ENCODE data around the gene FBXL22. TPM values are rescaled to one million over a fixed set of nuclear protein-coding genes. Genes with fewer than 3 reads are reported as not detected.

Gene FBXL22
- total RNA-seq, 1 donor: 1.8 TPM

- H3K79me2 ChIP-seq (ENCODE audit: insufficient read depth, low read length): no peaks in the 10 kb centered on the region
- no peak for DNase-seq (ENCODE audit: insufficient read length, low spot score, missing footprints)
- H3K36me3 ChIP-seq (ENCODE audit: insufficient read depth, low read length): peaks cover 51% of the 10 kb centered on the region
- TF ChIP-seq CTCF (IDR thresholded peaks at IDR 0.05; ENCODE audit: extremely low read depth, low read depth, low read length): no peak
- no peaks in the 10 kb centered on the region for H3K9me3 ChIP-seq (ENCODE audit: low read depth, low read length)
- no peak overlapping the region for H2AFZ ChIP-seq (ENCODE audit: low read length)
- H3K4me2 ChIP-seq (ENCODE audit: insufficient read depth, low read length): no peak overlapping the region
- no peak overlapping the region for H3K27ac ChIP-seq (ENCODE audit: low read depth, low read length)
- H3K4me1 ChIP-seq (ENCODE audit: insufficient read depth, low read length): no peaks in the 10 kb centered on the region
- no peaks in the 10 kb centered on the region for H3K27me3 ChIP-seq (ENCODE audit: insufficient read depth, low read length)
- H3K4me3 ChIP-seq (ENCODE audit: insufficient read depth, low read length): no peak overlapping the region
- no peaks in the 10 kb centered on the region for H4K20me1 ChIP-seq (ENCODE audit: insufficient read depth, low read length)
These were observed 41.7 kb downstream of the FBXL22 start for GRCh38 chr15:63638839-63639238.

- peaks cover 51% of the 10 kb centered on the region for H3K36me3 ChIP-seq (ENCODE audit: insufficient read depth, low read length)
- H3K9me3 ChIP-seq (ENCODE audit: low read depth, low read length): no peaks in the 10 kb centered on the region
- no peak overlapping the region for H3K27ac ChIP-seq (ENCODE audit: low read depth, low read length)
- no peak for TF ChIP-seq CTCF (IDR thresholded peaks at IDR 0.05; ENCODE audit: extremely low read depth, low read depth, low read length)
- no peak overlapping the region for H3K4me3 ChIP-seq (ENCODE audit: insufficient read depth, low read length)
- no peaks in the 10 kb centered on the region for H3K4me1 ChIP-seq (ENCODE audit: insufficient read depth, low read length)
- no peaks in the 10 kb centered on the region for H3K27me3 ChIP-seq (ENCODE audit: insufficient read depth, low read length)
- DNase-seq (ENCODE audit: insufficient read length, low spot score, missing footprints): no peak
- H4K20me1 ChIP-seq (ENCODE audit: insufficient read depth, low read length): no peaks in the 10 kb centered on the region
- H3K79me2 ChIP-seq (ENCODE audit: insufficient read depth, low read length): no peaks in the 10 kb centered on the region
- no peak overlapping the region for H3K4me2 ChIP-seq (ENCODE audit: insufficient read depth, low read length)
- H2AFZ ChIP-seq (ENCODE audit: low read length): no peak overlapping the region
These were observed 43.0 kb downstream of the FBXL22 start for GRCh38 chr15:63640146-63640545.

Other genes with a start within 250 kb of the FBXL22 start
- 107 and 114 TPM in 2 replicates for gene CA12, start 215.5 kb upstream of the FBXL22 start, total RNA-seq
- gene USP3, start 92.8 kb upstream of the FBXL22 start, total RNA-seq: 60.1 and 60.7 TPM in 2 replicates
- gene HERC1, start 236.6 kb downstream of the FBXL22 start, total RNA-seq: 101 and 116 TPM in 2 replicates